ENCODE data around the gene GAS2L3. TPM values are rescaled to one million over a fixed set of nuclear protein-coding genes. Genes with fewer than 3 reads are reported as not detected.
A peak's percentile ranks its signal among the peaks of the same experiment; 100 is the strongest.

The GAS2L3 gene
- total RNA-seq, 1 donor = 38.0 TPM

DNA sequence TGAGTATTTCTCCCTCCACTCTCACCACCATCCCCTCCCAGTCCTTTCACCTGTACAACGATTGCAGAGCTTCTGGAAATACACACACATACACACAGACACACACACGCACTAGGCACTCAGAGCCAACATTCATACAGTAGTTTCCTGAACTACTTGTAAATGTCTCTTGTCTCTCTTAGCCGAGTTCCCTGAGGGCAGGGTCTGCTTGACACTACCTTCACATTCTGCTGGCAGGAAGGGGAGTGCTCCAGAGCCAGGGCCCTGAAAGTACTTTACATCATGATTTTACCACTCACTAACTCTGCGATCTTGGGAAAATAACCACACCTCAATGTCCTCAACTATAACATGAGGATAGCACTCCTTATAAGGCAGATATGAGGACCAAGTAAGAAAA is 82.7 kb downstream of the GAS2L3 start:
- TF ChIP-seq, protein P1, sequence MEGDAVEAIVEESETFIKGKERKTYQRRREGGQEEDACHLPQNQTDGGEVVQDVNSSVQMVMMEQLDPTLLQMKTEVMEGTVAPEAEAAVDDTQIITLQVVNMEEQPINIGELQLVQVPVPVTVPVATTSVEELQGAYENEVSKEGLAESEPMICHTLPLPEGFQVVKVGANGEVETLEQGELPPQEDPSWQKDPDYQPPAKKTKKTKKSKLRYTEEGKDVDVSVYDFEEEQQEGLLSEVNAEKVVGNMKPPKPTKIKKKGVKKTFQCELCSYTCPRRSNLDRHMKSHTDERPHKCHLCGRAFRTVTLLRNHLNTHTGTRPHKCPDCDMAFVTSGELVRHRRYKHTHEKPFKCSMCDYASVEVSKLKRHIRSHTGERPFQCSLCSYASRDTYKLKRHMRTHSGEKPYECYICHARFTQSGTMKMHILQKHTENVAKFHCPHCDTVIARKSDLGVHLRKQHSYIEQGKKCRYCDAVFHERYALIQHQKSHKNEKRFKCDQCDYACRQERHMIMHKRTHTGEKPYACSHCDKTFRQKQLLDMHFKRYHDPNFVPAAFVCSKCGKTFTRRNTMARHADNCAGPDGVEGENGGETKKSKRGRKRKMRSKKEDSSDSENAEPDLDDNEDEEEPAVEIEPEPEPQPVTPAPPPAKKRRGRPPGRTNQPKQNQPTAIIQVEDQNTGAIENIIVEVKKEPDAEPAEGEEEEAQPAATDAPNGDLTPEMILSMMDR (IDR thresholded peaks at IDR 0.05; ENCODE audit: insufficient read depth, low read depth, low read length) = no peak
- H3K4me3 ChIP-seq (ENCODE audit: low read depth, low read length) = no peak overlapping the region
- no peak for DNase-seq (ENCODE audit: low read depth)

DNA sequence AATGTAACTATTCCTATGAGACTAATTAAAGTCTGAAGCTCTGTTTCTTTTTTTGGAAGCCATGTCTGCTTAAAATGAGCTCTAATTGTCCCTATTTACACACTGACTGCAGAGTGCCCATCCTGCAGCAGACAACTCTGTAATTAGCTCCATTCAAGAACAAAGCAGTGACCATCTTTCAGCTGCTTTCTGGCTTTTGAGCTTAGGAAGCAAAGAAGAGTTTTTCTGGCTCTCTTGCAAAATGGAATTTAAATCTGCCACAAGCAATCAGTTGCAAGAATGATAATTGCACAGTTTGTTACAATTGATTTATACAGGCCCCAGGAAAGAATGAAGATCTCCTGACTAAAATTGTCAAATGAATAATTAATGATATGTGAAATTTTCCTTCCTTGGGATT is 83.4 kb downstream of the GAS2L3 start:
- TF ChIP-seq, protein P1 (IDR thresholded peaks at IDR 0.05; ENCODE audit: insufficient read depth, low read depth, low read length) = no peak
- no peak overlapping the region for H3K4me3 ChIP-seq (ENCODE audit: low read depth, low read length)
- no peak for DNase-seq (ENCODE audit: low read depth)

DNA sequence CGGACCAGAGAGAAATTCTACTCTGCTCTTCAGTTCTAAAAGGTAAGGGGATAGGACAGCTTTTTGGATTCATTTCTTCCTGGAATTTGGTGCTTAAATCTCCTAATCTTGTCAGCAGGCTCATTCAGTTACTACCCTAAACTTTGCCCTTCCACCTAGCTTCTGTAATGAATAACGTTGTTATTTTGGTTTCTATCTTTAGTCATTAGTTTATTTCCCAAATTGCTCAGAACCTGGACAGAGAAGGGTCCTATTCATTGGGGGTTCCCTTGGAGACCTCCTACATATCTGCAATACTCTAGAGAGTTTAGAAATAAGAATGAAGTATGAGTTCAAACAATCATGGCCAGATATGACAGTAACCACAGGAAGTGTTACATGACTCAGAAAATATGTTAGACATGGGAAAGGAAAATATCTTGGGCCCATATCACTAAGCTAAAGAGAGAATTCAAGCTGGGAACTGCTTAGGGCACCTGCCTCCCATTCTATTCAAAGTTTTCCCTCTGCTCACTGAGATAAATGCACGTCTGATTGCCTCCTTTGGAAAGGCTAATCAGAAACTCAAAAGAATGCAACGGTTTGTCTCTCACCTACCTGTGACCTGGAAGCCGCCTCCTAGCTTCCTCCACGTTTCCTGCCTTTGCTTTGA is 87.9 kb downstream of the GAS2L3 start:
- DNase-seq (ENCODE audit: low read depth) = no peak
- no peak overlapping the region for H3K4me3 ChIP-seq (ENCODE audit: low read depth, low read length)
- TF ChIP-seq, protein P1 (IDR thresholded peaks at IDR 0.05; ENCODE audit: insufficient read depth, low read depth, low read length) = no peak

DNA sequence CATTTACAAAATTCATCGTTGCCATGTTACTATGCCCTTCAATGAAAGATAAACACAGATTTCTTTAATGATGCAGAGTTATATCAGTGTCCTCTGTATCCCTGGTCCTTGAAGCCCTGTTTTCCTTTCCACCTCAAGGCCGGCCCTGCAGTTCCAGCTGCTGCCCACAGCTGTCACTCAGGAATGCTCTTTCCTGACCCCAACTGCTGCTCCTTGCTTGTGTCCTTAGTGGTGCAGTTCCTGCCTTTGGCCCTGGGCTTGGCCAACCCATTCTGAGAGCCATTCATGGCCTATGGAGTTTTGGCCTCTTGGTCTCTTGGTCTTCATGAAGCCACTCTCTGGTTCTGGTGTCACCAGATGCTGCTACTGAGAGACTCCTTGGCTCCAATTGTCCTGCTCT is 93.1 kb downstream of the GAS2L3 start:
- no peak overlapping the region for H3K4me3 ChIP-seq (ENCODE audit: low read depth, low read length)
- TF ChIP-seq, protein P1 (IDR thresholded peaks at IDR 0.05; ENCODE audit: insufficient read depth, low read depth, low read length) = no peak
- no peak for DNase-seq (ENCODE audit: low read depth)

DNA sequence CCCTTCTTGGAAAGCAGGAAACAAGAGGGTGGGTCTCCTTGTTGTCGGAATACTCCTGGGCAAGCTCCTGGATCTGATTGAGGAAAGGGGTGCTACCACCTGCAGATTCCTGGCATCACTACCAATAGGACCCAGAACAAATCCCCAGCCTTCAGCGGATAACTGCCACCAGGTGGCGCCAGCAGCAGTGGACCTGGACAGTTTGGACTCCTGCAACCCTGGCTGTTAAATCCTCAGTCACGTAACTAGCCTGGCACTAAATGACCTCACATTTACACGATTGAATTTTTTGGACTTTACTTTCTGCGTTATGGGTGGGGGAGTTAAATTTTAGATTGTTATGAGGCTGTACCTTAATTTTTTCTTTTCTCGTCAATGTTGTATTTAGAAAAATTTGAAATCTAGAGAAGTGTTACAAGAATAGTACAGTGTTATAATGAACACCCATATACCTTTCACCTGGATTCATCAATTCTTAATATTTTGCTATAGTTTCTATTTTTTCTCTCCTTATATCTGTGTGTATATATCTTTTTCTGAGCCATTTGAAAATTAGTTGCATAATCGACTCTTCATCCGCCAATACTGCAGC is 95.6 kb downstream of the GAS2L3 start:
- TF ChIP-seq, protein P1 (IDR thresholded peaks at IDR 0.05; ENCODE audit: insufficient read depth, low read depth, low read length) = peak; percentile 94
- peak; percentile 67 for DNase-seq (ENCODE audit: low read depth)

DNA sequence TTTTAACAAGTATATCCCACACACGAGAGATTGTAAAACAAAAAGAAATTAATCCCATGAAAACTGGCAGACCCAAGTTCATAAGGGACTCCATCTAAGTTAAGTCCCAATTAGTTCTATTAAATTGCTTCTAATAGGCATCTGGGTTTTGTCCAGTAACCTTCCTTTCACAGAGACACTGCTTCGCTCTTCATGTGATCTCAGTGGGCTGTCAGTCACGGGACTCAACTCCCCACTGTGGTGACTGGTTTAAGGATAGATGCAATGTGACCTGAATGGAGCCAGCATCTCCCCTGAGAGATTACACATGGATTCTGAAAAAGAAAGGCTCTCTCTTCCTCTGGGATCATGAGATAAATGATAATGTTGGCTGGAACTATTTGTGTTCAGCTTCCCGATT is 96.4 kb downstream of the GAS2L3 start:
- TF ChIP-seq, protein P1 (IDR thresholded peaks at IDR 0.05; ENCODE audit: insufficient read depth, low read depth, low read length) = no peak
- no peak for DNase-seq (ENCODE audit: low read depth)
- H3K4me3 ChIP-seq (ENCODE audit: low read depth, low read length) = no peak overlapping the region

More for the DNA sequence above, 95.6 kb downstream of the GAS2L3 start:
- no peak overlapping the region for H3K4me3 ChIP-seq (ENCODE audit: low read depth, low read length)
